NOMO-1 treated with DMSO at 0.1 percent for 48 hours (cell line): ENCODE results near the gene PRRT1.

Experiments
- DNase-seq: peaks from one replicate; lab custom pipeline; 2025; ENCODE audit not compliant: unreplicated experiment; lab: John Stamatoyannopoulos, UW

Gene PRRT1

DNA sequence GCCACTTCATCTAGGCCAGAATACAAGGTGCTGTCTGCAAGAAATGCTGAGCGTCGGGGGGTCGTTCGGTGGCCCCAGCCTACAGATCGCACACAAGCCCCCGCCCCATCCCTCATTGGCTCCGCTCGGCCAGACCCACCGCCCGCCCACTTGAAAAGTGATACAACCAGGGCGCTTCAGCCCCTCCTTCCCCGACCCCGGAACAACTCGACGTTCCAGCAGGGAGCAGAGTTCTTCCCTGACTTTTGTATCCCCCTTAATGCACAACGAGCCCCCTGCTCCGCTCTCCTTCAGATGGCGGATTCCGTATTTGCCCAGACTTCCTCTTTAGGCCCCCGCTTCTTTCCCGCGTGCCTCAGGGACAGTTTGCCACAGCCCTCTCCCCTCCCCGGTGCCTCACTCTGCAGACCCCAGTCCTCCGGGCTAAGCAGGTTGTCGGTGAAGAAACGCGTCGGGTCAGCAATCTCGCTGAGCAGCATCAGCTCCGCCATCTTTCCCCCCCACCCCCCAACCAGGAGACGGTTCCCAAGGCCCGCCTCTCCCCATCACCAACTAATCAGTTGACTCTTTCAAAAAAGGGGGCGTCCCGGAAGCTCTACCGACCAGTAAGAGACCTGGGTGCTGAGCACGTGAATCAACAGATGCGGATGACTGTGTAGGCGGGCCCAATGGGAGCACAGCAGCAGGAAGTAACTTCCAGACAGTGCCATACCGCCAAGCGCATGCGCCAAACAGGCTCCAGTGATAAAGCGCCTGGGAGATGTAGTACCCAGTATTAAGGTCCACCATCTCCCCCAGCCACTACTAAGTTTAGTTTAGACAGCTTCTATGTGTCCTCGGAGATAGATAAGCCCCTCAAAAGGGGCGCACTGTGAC is 23.8 kb downstream of the PRRT1 start, which contains the start of gene ATF6B:
Gene ATF6B (minus strand): TSS at position 530 of the 876 bp plus-strand sequence. CDS start 39 bp downstream, at position 491.
- DNase-seq: peak; percentile 100

- DNase-seq: no peak
Observed at GRCh38 chr6:32127409-32127716, 24.4 kb downstream of the PRRT1 start.

GRCh38 chr6:32126880-32127279 is 24.9 kb downstream of the PRRT1 start:
- DNase-seq: no peak

DNA sequence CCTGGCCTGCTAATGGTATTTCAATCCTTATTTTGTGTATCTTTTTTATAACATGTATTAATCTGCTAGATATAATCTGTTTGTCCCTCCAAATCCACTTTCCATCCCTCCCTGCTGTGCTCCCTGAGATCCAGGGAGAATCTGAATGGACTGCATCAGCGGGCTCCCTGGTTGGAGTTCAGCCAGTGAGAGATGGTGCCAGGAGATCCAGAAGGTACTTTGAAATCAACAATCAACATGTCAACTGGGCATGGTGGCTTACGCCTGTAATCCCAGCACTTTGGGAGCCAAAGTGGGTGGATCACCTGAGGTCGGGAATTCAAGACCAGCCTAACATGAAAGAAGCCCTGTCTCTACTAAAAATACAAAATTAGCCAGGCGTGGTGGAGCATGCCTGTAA is 28.1 kb downstream of the PRRT1 start:
- no peak for DNase-seq

GRCh38 chr6:32120573-32121059 is 31.1 kb downstream of the PRRT1 start:
- no peak for DNase-seq

GRCh38 chr6:32118782-32119628 is 32.7 kb downstream of the PRRT1 start:
- DNase-seq: peak; percentile 54

GRCh38 chr6:32117461-32117860 is 34.3 kb downstream of the PRRT1 start:
- no peak for DNase-seq

DNA sequence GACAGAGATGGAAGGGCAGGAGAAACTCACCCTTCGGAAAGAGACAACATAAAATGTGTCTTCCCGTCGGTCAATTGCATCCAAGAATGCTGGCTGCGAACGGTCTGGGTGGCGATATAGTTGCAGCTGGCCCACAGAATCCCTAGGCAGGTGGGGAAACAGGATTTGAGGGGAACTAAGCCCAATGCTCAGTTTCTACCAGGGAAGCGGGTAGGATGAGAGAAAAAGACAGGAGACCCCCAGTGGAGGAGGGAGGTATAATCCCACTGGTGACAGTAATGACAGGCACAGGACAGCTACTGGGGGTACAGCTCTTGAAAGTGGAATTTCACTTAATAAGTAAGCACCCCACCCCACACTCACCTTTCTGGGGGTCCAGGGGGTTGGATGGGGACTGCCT is 35.1 kb downstream of the PRRT1 start:
- no peak for DNase-seq

DNA sequence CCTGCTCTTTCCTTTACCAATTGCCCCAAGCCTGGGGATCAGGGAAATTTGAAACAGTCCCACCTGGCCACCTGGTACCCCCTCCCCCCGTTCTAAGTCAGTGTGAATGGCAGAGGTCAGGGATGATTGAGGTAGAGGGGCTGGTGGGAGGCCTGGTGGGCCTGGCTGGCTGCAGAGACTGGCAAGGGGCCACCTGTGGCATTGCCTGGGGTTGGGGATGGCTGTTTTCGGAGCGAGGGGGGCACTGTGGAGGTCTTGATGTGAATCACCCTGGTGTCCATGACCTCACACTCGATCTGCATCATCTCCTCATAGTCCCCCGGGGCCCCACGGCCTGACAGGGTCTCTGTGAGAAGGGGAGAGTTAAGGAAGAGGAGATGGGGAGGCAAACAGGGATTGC is 36.1 kb downstream of the PRRT1 start:
- DNase-seq: no peak

DNA sequence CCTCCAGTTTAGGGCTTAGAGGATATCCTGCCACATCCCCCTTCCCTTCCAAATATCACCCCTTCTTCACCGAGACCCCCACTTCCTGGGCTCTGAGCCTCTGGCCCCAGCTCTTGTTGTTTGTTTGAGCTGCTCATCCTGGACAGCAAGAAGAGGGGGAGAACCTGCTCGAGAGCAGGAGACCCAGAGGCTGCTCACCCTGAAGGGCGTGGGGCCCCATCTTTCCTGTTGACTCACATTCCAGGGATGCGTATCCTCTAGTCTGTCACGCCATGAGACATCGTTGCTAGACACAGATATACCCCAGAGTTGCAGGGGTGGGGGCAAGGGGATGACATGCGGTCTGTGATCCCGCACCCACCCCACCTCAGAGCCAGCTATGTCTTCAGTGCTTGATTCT is 36.9 kb downstream of the PRRT1 start:
- no peak for DNase-seq

GRCh38 chr6:32113386-32114352 is 38.1 kb downstream of the PRRT1 start:
- no peak for DNase-seq

GRCh38 chr6:32112431-32112980 is 39.2 kb downstream of the PRRT1 start:
- no peak for DNase-seq

GRCh38 chr6:32111424-32112066 is 40.2 kb downstream of the PRRT1 start:
- no peak for DNase-seq

- no peak for DNase-seq
Observed at GRCh38 chr6:32110632-32111031, 41.1 kb downstream of the PRRT1 start.

DNA sequence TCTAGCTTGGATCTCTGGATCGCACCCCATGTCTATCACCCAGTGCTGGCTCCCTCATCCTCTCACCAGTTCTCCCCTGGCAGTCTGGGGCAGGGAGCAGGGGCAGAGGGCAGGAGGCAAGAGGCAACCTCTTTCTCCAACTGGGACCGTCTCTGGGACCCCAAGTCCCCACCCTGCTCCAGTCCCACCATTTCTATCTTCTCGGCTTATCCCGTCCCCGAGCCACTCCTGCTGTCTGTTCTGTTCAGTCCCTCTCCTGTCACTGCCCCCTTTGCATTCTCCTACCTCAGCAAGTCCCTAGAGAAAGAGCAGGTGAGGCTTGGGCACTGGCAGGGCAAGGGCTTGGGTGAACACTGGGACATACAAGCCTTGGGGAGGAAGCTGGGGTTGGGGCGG is 42.0 kb downstream of the PRRT1 start:
- no peak for DNase-seq

DNA sequence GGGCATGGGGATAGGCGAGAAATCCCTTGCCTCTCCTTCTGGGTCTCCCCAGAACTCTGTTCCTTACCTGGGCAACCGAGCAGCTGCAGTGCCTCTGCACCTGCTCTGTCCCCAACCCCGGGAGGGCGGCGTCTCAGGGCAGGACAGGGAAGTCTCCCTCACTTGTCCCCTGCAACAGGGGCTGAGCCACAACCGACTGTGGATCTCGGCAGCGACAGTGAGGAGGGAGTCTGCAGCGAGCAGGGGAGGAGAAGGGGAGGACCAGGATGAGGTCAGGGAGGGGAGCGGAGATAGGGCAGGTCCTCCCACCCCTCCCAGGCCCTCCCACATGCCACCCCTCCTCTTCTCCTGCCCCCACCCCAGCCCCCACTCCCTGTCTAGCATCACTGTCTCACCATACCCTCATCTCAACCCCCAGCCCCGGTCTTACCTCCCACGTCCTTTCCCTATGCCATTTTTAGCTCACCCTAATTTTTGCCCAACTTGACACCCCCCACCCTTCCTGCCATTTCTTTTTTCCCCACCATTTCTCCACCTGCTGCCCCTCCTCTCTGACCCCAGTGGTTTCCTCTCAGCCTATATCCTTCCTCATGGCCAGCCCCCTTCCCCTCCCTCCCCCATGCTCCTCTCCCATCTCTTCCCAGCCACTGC is 42.5 kb downstream of the PRRT1 start, which contains the start of gene TNXB:
Gene TNXB (minus strand): TSS at position 225 of the 651 bp plus-strand sequence. CDS start 11,140 bp downstream, outside the sequence.
- DNase-seq: no peak

DNA sequence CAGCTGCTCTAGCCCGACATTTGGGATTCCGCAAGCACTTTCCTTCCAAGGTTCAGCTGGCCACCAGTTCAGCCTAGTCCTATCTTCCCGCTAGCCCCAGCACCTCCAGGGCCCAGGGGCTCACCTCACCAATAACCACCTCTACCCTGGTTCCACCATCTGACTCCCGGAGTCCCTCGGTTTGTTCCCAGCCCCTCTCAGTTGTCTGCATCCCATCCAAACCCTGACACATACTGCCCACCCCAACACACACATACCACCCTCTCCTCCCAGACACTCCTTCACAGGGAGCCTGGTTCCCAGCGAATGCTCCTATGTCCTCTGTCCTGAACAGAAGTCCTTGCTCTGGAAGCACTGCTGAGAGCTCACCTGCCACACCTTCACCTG is 43.0 kb downstream of the PRRT1 start:
- no peak for DNase-seq

DNA sequence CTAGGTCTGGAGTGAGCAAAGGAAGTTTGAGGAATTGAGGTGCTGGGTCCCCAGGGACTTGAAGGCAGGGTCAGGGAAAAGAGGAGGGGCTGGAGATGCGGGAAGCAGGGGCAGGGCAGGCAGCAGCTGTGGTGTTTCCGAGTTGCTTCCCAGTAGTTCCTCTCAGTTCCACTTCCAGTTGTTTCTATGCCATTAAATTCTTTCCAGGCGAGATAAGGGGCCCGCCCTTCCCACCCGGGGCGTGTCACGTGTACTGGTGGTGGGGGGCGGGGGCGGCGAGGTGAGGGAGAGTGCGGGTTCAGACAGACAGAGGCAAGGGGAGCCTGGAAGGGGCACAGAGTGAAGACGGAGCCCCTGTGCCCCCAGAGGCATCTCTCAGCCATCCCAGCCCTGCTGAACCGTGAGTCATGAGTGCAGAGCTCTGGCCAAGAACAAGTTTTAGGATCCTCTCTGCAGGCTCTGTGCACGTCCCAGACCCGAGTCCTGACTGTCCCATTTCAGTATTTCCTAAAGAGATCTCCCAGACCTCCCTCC is 43.6 kb downstream of the PRRT1 start:
- DNase-seq: no peak

DNA sequence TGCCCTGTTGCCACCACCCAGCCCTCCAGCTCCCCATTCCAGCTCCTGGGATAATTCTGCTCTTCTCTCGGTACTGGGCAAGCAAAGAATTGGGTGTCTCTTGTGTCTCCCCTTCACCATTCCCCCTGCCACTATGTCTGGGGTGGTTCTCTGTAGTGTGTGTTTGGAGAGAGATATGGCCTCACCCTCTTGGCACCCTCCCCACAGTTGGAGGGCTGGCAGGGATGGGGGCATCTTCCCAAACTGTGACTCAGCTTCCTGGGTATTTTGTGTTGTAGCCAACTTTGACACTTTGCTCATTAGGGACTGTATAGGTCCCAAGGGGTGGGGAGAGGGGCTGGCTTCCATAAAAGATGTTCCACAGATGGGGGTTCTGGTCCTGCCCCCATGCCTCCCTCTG is 44.3 kb downstream of the PRRT1 start:
- no peak for DNase-seq
